GM19025 (cell line): ENCODE data around the gene ABHD6.
A peak's percentile ranks its signal among the peaks of the same experiment; 100 is the strongest.
"Not testable (repeated sequence)": the region's sequence is repeated elsewhere in the genome, so short reads cannot be mapped to it uniquely, and the experiment has no call there.

Experiments
- ATAC-seq: cut with Tn5 transposase; IDR thresholded peaks from one replicate; pipeline ENCODE4 v1.9.1; 2021; ENCODE audit warnings: mild to moderate bottlenecking, low read depth, moderate library complexity; ENCODE audit not compliant: unreplicated experiment

The ABHD6 gene

GRCh38 chr3:58237238-58237940 is at the start of gene ABHD6:
Gene ABHD6, plus strand, starts transcription at chr3:58237792. Its CDS starts 18,795 bp downstream, at chr3:58256587.
- peak; percentile 82 for ATAC-seq

GRCh38 chr3:58188173-58188564 is 49.4 kb upstream of the ABHD6 start:
- ATAC-seq: no peak

- no peak for ATAC-seq
Observed at GRCh38 chr3:58188921-58189451, 48.6 kb upstream of the ABHD6 start.

GRCh38 chr3:58189691-58190090 is 47.9 kb upstream of the ABHD6 start:
- ATAC-seq: no peak

GRCh38 chr3:58190291-58190690 is 47.3 kb upstream of the ABHD6 start:
- ATAC-seq: no peak

GRCh38 chr3:58190882-58191281 is 46.7 kb upstream of the ABHD6 start:
- ATAC-seq: no peak

- ATAC-seq: no peak
Observed at GRCh38 chr3:58191361-58191991, 46.1 kb upstream of the ABHD6 start.

- ATAC-seq: no peak
Observed at GRCh38 chr3:58192069-58192468, 45.5 kb upstream of the ABHD6 start.

GRCh38 chr3:58193682-58194407 is 43.7 kb upstream of the ABHD6 start:
- no peak for ATAC-seq

GRCh38 chr3:58197588-58197987 is 40.0 kb upstream of the ABHD6 start:
- no peak for ATAC-seq

- ATAC-seq: no peak
Observed at GRCh38 chr3:58198362-58198761, 39.2 kb upstream of the ABHD6 start.

GRCh38 chr3:58198804-58199203 is 38.8 kb upstream of the ABHD6 start:
- no peak for ATAC-seq

GRCh38 chr3:58200121-58200709 is 37.4 kb upstream of the ABHD6 start:
- ATAC-seq: no peak

- no peak for ATAC-seq
Observed at GRCh38 chr3:58200846-58201355, 36.7 kb upstream of the ABHD6 start.

GRCh38 chr3:58201451-58201850 is 36.1 kb upstream of the ABHD6 start:
- ATAC-seq: not testable (repeated sequence)

GRCh38 chr3:58202917-58203360 is 34.7 kb upstream of the ABHD6 start:
- peak; percentile 81 for ATAC-seq

GRCh38 chr3:58203541-58203940 is 34.1 kb upstream of the ABHD6 start:
- ATAC-seq: no peak

- no peak for ATAC-seq
Observed at GRCh38 chr3:58204720-58205119, 32.9 kb upstream of the ABHD6 start.

- no peak for ATAC-seq
Observed at GRCh38 chr3:58205981-58206380, 31.6 kb upstream of the ABHD6 start.

- ATAC-seq: no peak
Observed at GRCh38 chr3:58206406-58207011, 31.1 kb upstream of the ABHD6 start.
